Fibroblast of pulmonary artery (primary cell): ENCODE data around the gene ARHGAP42.
"Not testable (repeated sequence)": the region's sequence is repeated elsewhere in the genome, so short reads cannot be mapped to it uniquely, and the experiment has no call there.

Experiments used
- DNase-seq: peaks from one replicate; pipeline ENCODE4 v3.0.0-alpha.2; 2010; ENCODE audit warnings: low read depth
- H3K4me3 ChIP-seq: replicated peaks from 2 replicates; pipeline ENCODE4 v1.5.1; 2011; ENCODE audit warnings: low read depth, mild to moderate bottlenecking, control low read depth, low read length, moderate library complexity
- TF ChIP-seq, protein P1 (sequence below): IDR thresholded peaks from 2 replicates; pipeline ENCODE4 v1.5.1; 2011; ENCODE audit warnings: mild to moderate bottlenecking, control low read depth, low read length, inconsistent platforms; ENCODE audit errors: missing control alignments

Gene ARHGAP42

DNA sequence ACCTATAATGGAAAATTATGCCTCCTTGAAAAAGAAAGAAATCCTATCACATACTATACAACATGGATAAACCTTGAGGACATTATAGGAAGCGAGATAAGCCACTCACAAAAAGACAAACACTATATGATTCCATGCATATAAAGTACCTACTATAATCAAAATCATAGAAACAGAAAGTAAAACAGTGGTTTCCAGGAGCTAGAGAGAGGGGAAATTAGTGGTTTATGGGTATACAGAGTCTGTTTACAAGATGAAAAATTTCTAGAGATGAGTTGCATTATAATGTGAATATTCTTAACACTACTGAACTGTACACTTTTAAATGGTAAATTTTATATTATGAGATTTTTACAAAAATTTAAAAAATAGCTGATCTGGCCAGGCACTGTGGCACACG, 40.5 kb upstream of the ARHGAP42 start:
- no peak overlapping the region for H3K4me3 ChIP-seq
- TF ChIP-seq, protein P1, sequence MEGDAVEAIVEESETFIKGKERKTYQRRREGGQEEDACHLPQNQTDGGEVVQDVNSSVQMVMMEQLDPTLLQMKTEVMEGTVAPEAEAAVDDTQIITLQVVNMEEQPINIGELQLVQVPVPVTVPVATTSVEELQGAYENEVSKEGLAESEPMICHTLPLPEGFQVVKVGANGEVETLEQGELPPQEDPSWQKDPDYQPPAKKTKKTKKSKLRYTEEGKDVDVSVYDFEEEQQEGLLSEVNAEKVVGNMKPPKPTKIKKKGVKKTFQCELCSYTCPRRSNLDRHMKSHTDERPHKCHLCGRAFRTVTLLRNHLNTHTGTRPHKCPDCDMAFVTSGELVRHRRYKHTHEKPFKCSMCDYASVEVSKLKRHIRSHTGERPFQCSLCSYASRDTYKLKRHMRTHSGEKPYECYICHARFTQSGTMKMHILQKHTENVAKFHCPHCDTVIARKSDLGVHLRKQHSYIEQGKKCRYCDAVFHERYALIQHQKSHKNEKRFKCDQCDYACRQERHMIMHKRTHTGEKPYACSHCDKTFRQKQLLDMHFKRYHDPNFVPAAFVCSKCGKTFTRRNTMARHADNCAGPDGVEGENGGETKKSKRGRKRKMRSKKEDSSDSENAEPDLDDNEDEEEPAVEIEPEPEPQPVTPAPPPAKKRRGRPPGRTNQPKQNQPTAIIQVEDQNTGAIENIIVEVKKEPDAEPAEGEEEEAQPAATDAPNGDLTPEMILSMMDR = no peak
- DNase-seq = no peak

DNA sequence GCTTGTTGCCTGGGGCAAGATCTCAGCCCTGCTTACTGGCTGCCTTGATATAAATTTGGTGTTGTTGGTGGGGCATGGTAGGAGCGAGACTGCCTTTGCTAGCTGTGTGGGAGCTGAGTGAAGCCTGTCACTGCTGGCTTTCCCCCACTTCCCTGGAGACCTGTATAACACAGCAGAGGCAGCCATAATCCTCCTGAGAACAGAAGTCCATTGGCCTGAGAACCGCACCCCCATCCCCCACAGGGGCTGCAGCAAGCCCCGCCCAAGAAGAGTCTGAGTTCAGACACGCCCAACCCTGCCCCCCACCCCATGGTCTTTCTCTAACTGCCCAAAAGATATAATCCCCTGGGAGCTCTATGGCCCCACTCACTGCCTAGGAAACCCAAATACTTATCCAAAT, 39.2 kb upstream of the ARHGAP42 start:
- no peak for DNase-seq
- no peak overlapping the region for H3K4me3 ChIP-seq
- TF ChIP-seq, protein P1 = no peak

DNA sequence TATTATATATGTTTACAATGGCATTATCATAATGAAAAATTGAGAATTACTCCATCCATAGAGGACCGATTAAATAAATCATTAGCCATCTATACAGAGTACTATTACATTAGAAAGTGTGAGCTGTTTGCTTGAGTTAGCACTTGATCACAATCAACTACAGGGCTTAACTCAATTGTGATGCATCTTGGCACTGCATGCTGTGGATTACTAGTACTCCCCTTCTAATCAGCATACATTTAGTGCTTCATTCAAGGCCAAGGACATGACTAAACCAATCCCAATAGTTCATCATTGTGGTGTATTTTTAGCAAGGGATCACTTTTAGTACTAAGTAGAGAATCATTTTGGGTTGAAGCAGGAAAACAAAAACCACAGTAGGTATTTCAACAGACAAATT, 23.5 kb upstream of the ARHGAP42 start:
- no peak for DNase-seq
- H3K4me3 ChIP-seq = no peak overlapping the region
- TF ChIP-seq, protein P1 = no peak

DNA sequence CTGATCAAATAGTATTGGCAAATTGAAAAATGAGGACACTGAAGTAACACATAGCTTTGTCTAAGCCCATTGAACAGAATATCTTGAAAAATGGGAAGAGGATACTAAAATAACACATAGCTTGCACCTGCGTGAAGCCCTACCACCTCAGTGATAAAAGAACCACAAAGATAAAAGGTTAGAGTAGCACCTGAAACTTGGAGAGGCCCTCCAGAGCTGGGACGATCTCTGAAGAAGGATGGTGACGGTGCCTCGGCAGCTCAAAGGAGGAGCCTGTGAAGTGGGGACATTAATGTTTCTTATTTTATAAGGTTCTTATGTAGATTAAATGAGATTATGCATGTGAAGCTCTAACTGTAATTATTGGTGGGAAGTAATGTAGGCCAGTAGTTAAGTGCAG, 23.1 kb upstream of the ARHGAP42 start:
- no peak overlapping the region for H3K4me3 ChIP-seq
- TF ChIP-seq, protein P1 = no peak
- no peak for DNase-seq

DNA sequence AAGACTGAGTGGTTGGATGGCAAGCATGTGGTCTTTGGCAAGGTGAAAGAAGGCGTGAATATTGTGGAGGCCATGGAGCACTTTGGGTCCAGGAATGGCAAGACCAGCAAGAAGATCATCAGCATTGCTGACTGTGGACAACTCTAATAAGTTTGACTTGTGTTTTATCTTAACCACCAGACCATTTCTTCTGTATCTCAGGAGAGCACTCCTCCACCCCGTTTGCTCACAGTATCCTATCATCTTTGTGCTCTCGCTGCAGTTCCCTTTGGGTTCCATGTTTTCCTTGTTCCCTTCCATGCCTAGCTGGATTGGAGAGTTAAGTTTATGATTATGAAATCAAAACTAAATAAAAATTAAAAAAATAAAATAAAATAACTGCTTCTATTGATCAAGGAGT, 20.3 kb upstream of the ARHGAP42 start:
- DNase-seq, H3K4me3 ChIP-seq: not testable (repeated sequence)

DNA sequence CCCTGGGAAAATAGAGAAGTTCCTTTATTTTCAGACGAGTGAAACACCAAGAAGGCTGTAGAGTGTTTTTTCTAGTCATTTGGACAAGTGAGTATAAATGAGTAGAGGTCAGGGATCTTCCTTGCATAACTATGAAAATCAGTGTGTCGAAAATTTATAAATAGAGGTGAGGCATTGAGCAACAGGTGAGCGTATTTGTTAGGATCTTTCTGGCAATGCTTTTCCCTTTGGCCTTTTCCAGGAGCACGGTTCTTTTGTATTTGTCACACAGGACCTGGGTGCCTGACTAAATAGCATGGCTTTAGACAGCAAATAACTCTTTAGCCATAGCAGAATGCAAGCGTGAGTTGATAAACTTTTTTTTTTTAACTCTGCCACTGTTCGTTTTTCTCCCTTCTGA, 19.6 kb upstream of the ARHGAP42 start:
- TF ChIP-seq, protein P1 = no peak
- no peak for DNase-seq

DNA sequence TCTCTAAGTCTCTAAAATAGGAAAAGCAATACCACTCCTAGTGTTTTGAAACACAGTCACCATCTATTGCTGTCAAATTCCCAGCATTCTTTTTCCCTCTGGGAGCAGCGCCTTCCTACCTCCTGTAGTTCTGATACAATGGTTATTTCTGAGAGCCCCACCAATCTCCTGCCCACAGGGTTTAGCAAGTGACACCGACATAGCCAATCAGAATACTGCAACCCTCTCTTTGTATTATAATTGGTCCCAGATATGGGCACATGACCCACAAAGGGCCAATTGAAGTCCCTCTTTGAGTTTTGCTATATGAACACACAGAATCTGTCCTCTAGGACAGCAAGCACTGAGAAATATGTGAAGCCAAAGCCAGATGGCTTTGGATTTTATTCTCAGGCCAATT, 16.9 kb upstream of the ARHGAP42 start:
- DNase-seq = no peak
- H3K4me3 ChIP-seq = no peak overlapping the region
- TF ChIP-seq, protein P1 = no peak

More for the DNA sequence above, 19.6 kb upstream of the ARHGAP42 start:
- H3K4me3 ChIP-seq = no peak overlapping the region

DNA sequence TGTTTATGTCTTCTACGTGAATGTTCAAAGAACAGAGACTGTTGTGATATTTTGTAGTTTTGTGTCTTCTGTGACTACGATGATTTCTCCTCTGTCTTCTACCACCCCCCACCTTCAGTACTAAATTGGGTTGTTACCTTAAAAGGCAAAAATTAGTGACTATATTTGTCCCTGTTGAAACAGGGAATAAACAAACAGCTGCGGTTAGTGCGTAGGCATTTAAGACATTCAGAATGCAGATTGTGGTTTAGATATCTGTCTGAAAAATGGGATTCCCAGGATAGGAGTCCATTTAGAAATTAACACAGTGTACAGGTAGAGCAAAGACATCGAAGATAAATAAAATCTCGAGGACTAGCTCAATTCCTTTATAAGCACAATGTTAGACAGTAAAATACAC, 15.6 kb upstream of the ARHGAP42 start:
- DNase-seq = no peak

More for the DNA sequence above, 15.6 kb upstream of the ARHGAP42 start:
- TF ChIP-seq, protein P1 = no peak
- no peak overlapping the region for H3K4me3 ChIP-seq
